ENCODE data around the gene NFIX. TPM values are rescaled to one million over a fixed set of nuclear protein-coding genes. Genes with fewer than 3 reads are reported as not detected.

The NFIX gene
- total RNA-seq, 1 donor, result 114 TPM

- Histone ChIP-seq H3K27ac (ENCODE audit: low read depth, low read length) (peak within 1 kb of the TSS; percentile 96), H3K9me3 (ENCODE audit: low read depth, low read length) (no peaks in the 10 kb centered on the region), H3K79me2 (ENCODE audit: insufficient read depth, low read length) (peaks cover 63% of the 10 kb centered on the region), H2AFZ (ENCODE audit: low read length) (peak within 1 kb of the TSS; percentile 85), H3K27me3 (ENCODE audit: insufficient read depth, low read length) (no peaks in the 10 kb centered on the region), H3K4me3 (ENCODE audit: insufficient read depth, low read length) (peak within 1 kb of the TSS; percentile 99), H3K4me1 (ENCODE audit: insufficient read depth, low read length) (peaks cover 51% of the 10 kb centered on the region), H4K20me1 (ENCODE audit: insufficient read depth, low read length) (peaks cover 35% of the 10 kb centered on the region), H3K4me2 (ENCODE audit: insufficient read depth, low read length) (peak within 1 kb of the TSS; percentile 94), H3K36me3 (ENCODE audit: insufficient read depth, low read length) (peaks cover 18% of the 10 kb centered on the region)
- DNase-seq (ENCODE audit: insufficient read length, low spot score, missing footprints), result peak; percentile 99
- TF ChIP-seq CTCF (IDR thresholded peaks at IDR 0.05; ENCODE audit: extremely low read depth, low read depth, low read length), result no peak
Observed at GRCh38 chr19:13117772-13118423, 122.6 kb downstream of the NFIX start, which contains the start of gene NACC1. NACC1 (plus strand) TSS chr19:13118264; CDS start chr19:13135208, 16,944 bp downstream.

GRCh38 chr19:13118424-13119193, 123.3 kb downstream of the NFIX start:
- no peak overlapping the region for H2AFZ ChIP-seq (ENCODE audit: low read length)
- TF ChIP-seq CTCF (IDR thresholded peaks at IDR 0.05; ENCODE audit: extremely low read depth, low read depth, low read length), result no peak
- peak overlapping the region; percentile 96 for H3K27ac ChIP-seq (ENCODE audit: low read depth, low read length)
- H3K4me2 ChIP-seq (ENCODE audit: insufficient read depth, low read length), result peak overlapping the region; percentile 94
- peak overlapping the region; percentile 86 for H3K4me3 ChIP-seq (ENCODE audit: insufficient read depth, low read length)
- H3K79me2 ChIP-seq (ENCODE audit: insufficient read depth, low read length), result peaks cover 70% of the 10 kb centered on the region
- no peaks in the 10 kb centered on the region for H3K9me3 ChIP-seq (ENCODE audit: low read depth, low read length)
- peaks cover 13% of the 10 kb centered on the region for H3K36me3 ChIP-seq (ENCODE audit: insufficient read depth, low read length)
- peak; percentile 92 for DNase-seq (ENCODE audit: insufficient read length, low spot score, missing footprints)
- no peaks in the 10 kb centered on the region for H3K27me3 ChIP-seq (ENCODE audit: insufficient read depth, low read length)
- peaks cover 42% of the 10 kb centered on the region for H4K20me1 ChIP-seq (ENCODE audit: insufficient read depth, low read length)
- peaks cover 51% of the 10 kb centered on the region for H3K4me1 ChIP-seq (ENCODE audit: insufficient read depth, low read length)

- Histone ChIP-seq H3K9me3 (ENCODE audit: low read depth, low read length) (no peaks in the 10 kb centered on the region), H3K4me2 (ENCODE audit: insufficient read depth, low read length) (peak overlapping the region; percentile 94), H2AFZ (ENCODE audit: low read length) (no peak overlapping the region), H3K36me3 (ENCODE audit: insufficient read depth, low read length) (peaks cover 16% of the 10 kb centered on the region), H3K79me2 (ENCODE audit: insufficient read depth, low read length) (peaks cover 80% of the 10 kb centered on the region), H3K4me3 (ENCODE audit: insufficient read depth, low read length) (peak overlapping the region; percentile 86), H4K20me1 (ENCODE audit: insufficient read depth, low read length) (peaks cover 45% of the 10 kb centered on the region), H3K4me1 (ENCODE audit: insufficient read depth, low read length) (peaks cover 51% of the 10 kb centered on the region), H3K27me3 (ENCODE audit: insufficient read depth, low read length) (no peaks in the 10 kb centered on the region), H3K27ac (ENCODE audit: low read depth, low read length) (peak overlapping the region; percentile 96)
- DNase-seq (ENCODE audit: insufficient read length, low spot score, missing footprints), result peak; percentile 95
- TF ChIP-seq CTCF (IDR thresholded peaks at IDR 0.05; ENCODE audit: extremely low read depth, low read depth, low read length), result no peak
Observed at GRCh38 chr19:13119627-13120026, 124.4 kb downstream of the NFIX start.

GRCh38 chr19:13120031-13120430, 124.8 kb downstream of the NFIX start:
- Histone ChIP-seq H3K4me3 (ENCODE audit: insufficient read depth, low read length) (peak overlapping the region; percentile 86), H3K36me3 (ENCODE audit: insufficient read depth, low read length) (peaks cover 16% of the 10 kb centered on the region)

More at GRCh38 chr19:13120031-13120430, 124.8 kb downstream of the NFIX start:
- DNase-seq (ENCODE audit: insufficient read length, low spot score, missing footprints), result peak; percentile 88
- H3K9me3 ChIP-seq (ENCODE audit: low read depth, low read length), result no peaks in the 10 kb centered on the region
- peaks cover 84% of the 10 kb centered on the region for H3K79me2 ChIP-seq (ENCODE audit: insufficient read depth, low read length)
- H3K4me2 ChIP-seq (ENCODE audit: insufficient read depth, low read length), result peak overlapping the region; percentile 94
- peak overlapping the region; percentile 96 for H3K27ac ChIP-seq (ENCODE audit: low read depth, low read length)
- peaks cover 50% of the 10 kb centered on the region for H3K4me1 ChIP-seq (ENCODE audit: insufficient read depth, low read length)
- H3K27me3 ChIP-seq (ENCODE audit: insufficient read depth, low read length), result no peaks in the 10 kb centered on the region
- TF ChIP-seq CTCF (IDR thresholded peaks at IDR 0.05; ENCODE audit: extremely low read depth, low read depth, low read length), result no peak
- H4K20me1 ChIP-seq (ENCODE audit: insufficient read depth, low read length), result peaks cover 49% of the 10 kb centered on the region
- no peak overlapping the region for H2AFZ ChIP-seq (ENCODE audit: low read length)
